PC-9 (cell line): ENCODE data around the gene PCMT1.

ENCODE experiments used
- CTCF ChIP-seq: fragments of 200-600 bp; sonication (generic); conservative IDR thresholded peaks from 2 replicates; pipeline ENCODE4 v1.6.1; 2017; ENCODE audit warnings: mixed run types, antibody characterized with exemption, mild to moderate bottlenecking, moderate library complexity
- EZH2 ChIP-seq: fragments of 200-600 bp; sonication (generic); IDR thresholded peaks from 2 replicates; pipeline ENCODE4 v1.8.0; 2017; ENCODE audit warnings: antibody characterized with exemption, low read depth

GRCh38 chr6:149750136-149750609 is 632 bp downstream of the PCMT1 start:
- TF ChIP-seq CTCF (no peak), EZH2 (no peak)
